GM19372 (cell line): ENCODE measurements around the gene OTUD6A.
"Not testable (repeated sequence)": the region's sequence is repeated elsewhere in the genome, so short reads cannot be mapped to it uniquely, and the experiment has no call there.

Source experiments
- ATAC-seq: cut with Tn5 transposase; IDR thresholded peaks from one replicate; pipeline ENCODE4 v1.9.1; 2021; ENCODE audit warnings: mild to moderate bottlenecking, low read depth, moderate library complexity; ENCODE audit not compliant: unreplicated experiment

The OTUD6A gene

GRCh38 chrX:70044541-70045245 lies 17.6 kb upstream of the OTUD6A start:
- ATAC-seq, result no peak

- ATAC-seq, result no peak
Observed at GRCh38 chrX:70046978-70047377, 15.3 kb upstream of the OTUD6A start.

GRCh38 chrX:70049406-70049805 lies 12.9 kb upstream of the OTUD6A start:
- ATAC-seq, result no peak

- ATAC-seq, result no peak
Observed at GRCh38 chrX:70049925-70050324, 12.3 kb upstream of the OTUD6A start, which contains the start of gene AWAT2. Gene AWAT2, minus strand, starts transcription at chrX:70049938. Its CDS starts 6 bp downstream, at chrX:70049932.

GRCh38 chrX:70052895-70053615 lies 9.2 kb upstream of the OTUD6A start:
- ATAC-seq, result no peak

- no peak for ATAC-seq
Observed at GRCh38 chrX:70054391-70054790, 7.9 kb upstream of the OTUD6A start.

- ATAC-seq, result no peak
Observed at GRCh38 chrX:70062961-70063550, 799 bp downstream of the OTUD6A start.

- ATAC-seq, result no peak
Observed at GRCh38 chrX:70066646-70067045, 4.4 kb downstream of the OTUD6A start.

- no peak for ATAC-seq
Observed at GRCh38 chrX:70079297-70079696, 17.0 kb downstream of the OTUD6A start.

GRCh38 chrX:70079870-70080269 lies 17.6 kb downstream of the OTUD6A start:
- no peak for ATAC-seq

- ATAC-seq, result no peak
Observed at GRCh38 chrX:70082723-70083122, 20.5 kb downstream of the OTUD6A start.

- no peak for ATAC-seq
Observed at GRCh38 chrX:70084592-70085240, 22.5 kb downstream of the OTUD6A start.

- ATAC-seq, result no peak
Observed at GRCh38 chrX:70087857-70088630, 25.8 kb downstream of the OTUD6A start.

- ATAC-seq, result no peak
Observed at GRCh38 chrX:70088751-70089150, 26.5 kb downstream of the OTUD6A start.

- no peak for ATAC-seq
Observed at GRCh38 chrX:70089604-70090297, 27.5 kb downstream of the OTUD6A start.

GRCh38 chrX:70092247-70092646 lies 30.0 kb downstream of the OTUD6A start:
- ATAC-seq, result no peak

- no peak for ATAC-seq
Observed at GRCh38 chrX:70096052-70096451, 33.8 kb downstream of the OTUD6A start.

- ATAC-seq, result no peak
Observed at GRCh38 chrX:70105229-70105628, 43.0 kb downstream of the OTUD6A start.

GRCh38 chrX:70111436-70112026 lies 49.3 kb downstream of the OTUD6A start:
- ATAC-seq, result not testable (repeated sequence)
